ENCODE data around the gene TMED1. TPM values are rescaled to one million over a fixed set of nuclear protein-coding genes. Genes with fewer than 3 reads are reported as not detected.

Gene TMED1
- total and polyA plus RNA-seq, 2 of the 8 experiments (the other 6 are each of a cell fraction or from before 2014, with no cell fraction given) = 26.9 to 31.9 TPM

GRCh38 chr19:10808937-10809649, 26.9 kb downstream of the TMED1 start:
- H3K9me3 ChIP-seq (ENCODE audit: insufficient read depth in 2 of 2, low read depth in 1 of 2, low read length in 1 of 2) = no peaks in the 10 kb centered on the region
- no peak overlapping the region for H3K4ac ChIP-seq (replicated peaks; ENCODE audit: insufficient read length, low read depth, low read length)
- no peak for DNase-seq (ENCODE audit: low read depth in 1 of 2, low spot score in 2 of 2)
- no peak overlapping the region for H2BK120ac ChIP-seq (replicated peaks; ENCODE audit: low read depth, low read length)
- H4K20me1 ChIP-seq (replicated peaks in 1 of 2; ENCODE audit: control insufficient read depth in 1 of 2, insufficient read depth in 2 of 2, low read length in 2 of 2) = peaks cover 0 to 5% of the 10 kb centered on the region in 2 experiments
- H2BK20ac ChIP-seq (ENCODE audit: low read length) = no peak overlapping the region
- no peak overlapping the region for H3K4me3 ChIP-seq (ENCODE audit: extremely low read depth in 1 of 4, insufficient read depth in 2 of 4, low read depth in 3 of 4, low read length in 4 of 4)
- no peak overlapping the region for H3K56ac ChIP-seq (replicated peaks; ENCODE audit: insufficient read length, low read depth, low read length)
- H4K8ac ChIP-seq (ENCODE audit: extremely low read depth, insufficient read depth, low read length) = no peak overlapping the region
- H3K79me2 ChIP-seq (ENCODE audit: control insufficient read depth in 1 of 2, insufficient read depth in 2 of 2, low read length in 2 of 2) = no peaks in the 10 kb centered on the region
- no peaks in the 10 kb centered on the region for H3K27me3 ChIP-seq (replicated peaks in 1 of 4; ENCODE audit: control insufficient read depth in 3 of 4, extremely low read depth in 1 of 4, insufficient read depth in 3 of 4, low read length in 3 of 4)
- peaks cover 0 to 13% (median 5%) of the 10 kb centered on the region in 4 experiments; a peak in 4 of 8 replicates for H3K36me3 ChIP-seq (ENCODE audit: control insufficient read depth in 2 of 4, insufficient read depth in 4 of 4, low read length in 3 of 4)
- H3K4me2 ChIP-seq (ENCODE audit: insufficient read depth in 1 of 2, low read depth in 2 of 2, low read length in 2 of 2) = no peak overlapping the region
- TF ChIP-seq FOSL1 (IDR thresholded peaks at IDR 0.05; ENCODE audit: insufficient read depth, low read depth, low read length) (no peak), CBX8 (IDR thresholded peaks at IDR 0.05; ENCODE audit: borderline replicate concordance, low read depth, low read length) (no peak), BRCA1 (IDR thresholded peaks at IDR 0.05; ENCODE audit: low read depth, low read length) (no peak), GABPA (IDR thresholded peaks at IDR 0.05; ENCODE audit: borderline replicate concordance, insufficient read depth, low read length) (no peak)
- no peaks in the 10 kb centered on the region for H3K23me2 ChIP-seq (ENCODE audit: low read depth, low read length)
- no peak overlapping the region for H4K91ac ChIP-seq (replicated peaks; ENCODE audit: insufficient read length, low read length)
- ChIA-PET CTCF (ENCODE audit: partially characterized antibody) (interaction anchor here (1.4 to 1.6 kb wide), 2 partner anchors 12 to 79 kb away, joined by 3 to 4 read pairs; no protein-coding TSS in a partner anchor), POLR2A (ENCODE audit: partially characterized antibody) (interaction anchor here (0.6 to 1.0 kb wide), 3 partner anchors 12 to 679 kb away, joined by 3 read pairs; partner anchors contain the start of gene TMED1)
- no peak overlapping the region for H3K18ac ChIP-seq (ENCODE audit: extremely low read depth, low read length)
- H3K27ac ChIP-seq (ENCODE audit: low read depth, low read length) = no peak overlapping the region; the same call in 1 of the 2 replicates
- no peak overlapping the region for H2BK12ac ChIP-seq (ENCODE audit: low read depth, low read length)
- H3K79me1 ChIP-seq (ENCODE audit: low read depth, low read length) = no peaks in the 10 kb centered on the region
- H2BK5ac ChIP-seq (ENCODE audit: low read depth, low read length) = no peak overlapping the region
- no peak overlapping the region for H3K9ac ChIP-seq (replicated peaks in 1 of 4; ENCODE audit: extremely low read depth in 1 of 4, low read depth in 3 of 4, low read length in 3 of 4)
- H3K14ac ChIP-seq (ENCODE audit: insufficient read length) = no peak overlapping the region
- no peak overlapping the region for H3K23ac ChIP-seq (ENCODE audit: insufficient read length)
- FAIRE-seq = no peak
- no peaks in the 10 kb centered on the region for H3K4me1 ChIP-seq (replicated peaks in 1 of 4; ENCODE audit: control insufficient read depth in 3 of 4, insufficient read depth in 4 of 4, low read length in 3 of 4)
- H2BK15ac ChIP-seq (ENCODE audit: low read length) = no peak overlapping the region
- H2AK5ac ChIP-seq (ENCODE audit: low read depth, low read length) = no peak overlapping the region
- H4K5ac ChIP-seq (ENCODE audit: insufficient read length, low read depth, low read length) = no peak overlapping the region
- 88% methylated on average over 10 of the region's 10 CpGs; no CpG with 5 or more reads in 1 of the 2 experiments for WGBS, 2 experiments (ENCODE audit: extremely low coverage in 1 of 2, insufficient coverage in 1 of 2, insufficient read length in 1 of 2, insufficient replicate concordance in 2 of 2, low coverage in 1 of 2, low lambda C conversion rate in 2 of 2, missing lambda C conversion rate in 1 of 2)
- H2AFZ ChIP-seq (ENCODE audit: low read length) = no peak overlapping the region
